GM12873 (cell line): ENCODE results near the gene DYRK1B.
A peak's percentile ranks its signal among the peaks of the same experiment; 100 is the strongest.

Experiments
- CTCF ChIP-seq: IDR thresholded peaks from 2 replicates; pipeline ENCODE4 v1.5.1; 2012; ENCODE audit warnings: low read depth, mild to moderate bottlenecking, moderate library complexity, low read length, control low read depth; ENCODE audit not compliant: insufficient read depth; ENCODE audit errors: missing control alignments

The DYRK1B gene

DNA sequence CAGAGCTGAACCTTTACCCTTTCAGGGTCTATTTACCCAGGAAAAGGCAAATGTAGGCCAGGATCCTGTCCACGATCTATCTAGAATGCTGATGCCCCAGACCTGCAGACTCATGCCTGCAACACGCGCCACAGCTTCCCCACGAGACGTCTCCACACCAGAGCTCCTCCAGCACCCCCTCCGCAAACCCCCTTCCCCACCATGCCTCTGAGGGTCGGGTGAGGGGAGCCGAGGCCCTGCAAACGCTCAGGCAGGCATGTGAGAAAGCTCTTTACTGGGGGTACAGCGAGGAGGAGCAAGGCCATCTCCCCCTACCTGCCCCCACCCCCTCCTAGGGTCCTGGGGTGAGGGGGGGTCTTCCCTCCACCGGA is 8.9 kb downstream of the DYRK1B start:
- TF ChIP-seq CTCF, result no peak

DNA sequence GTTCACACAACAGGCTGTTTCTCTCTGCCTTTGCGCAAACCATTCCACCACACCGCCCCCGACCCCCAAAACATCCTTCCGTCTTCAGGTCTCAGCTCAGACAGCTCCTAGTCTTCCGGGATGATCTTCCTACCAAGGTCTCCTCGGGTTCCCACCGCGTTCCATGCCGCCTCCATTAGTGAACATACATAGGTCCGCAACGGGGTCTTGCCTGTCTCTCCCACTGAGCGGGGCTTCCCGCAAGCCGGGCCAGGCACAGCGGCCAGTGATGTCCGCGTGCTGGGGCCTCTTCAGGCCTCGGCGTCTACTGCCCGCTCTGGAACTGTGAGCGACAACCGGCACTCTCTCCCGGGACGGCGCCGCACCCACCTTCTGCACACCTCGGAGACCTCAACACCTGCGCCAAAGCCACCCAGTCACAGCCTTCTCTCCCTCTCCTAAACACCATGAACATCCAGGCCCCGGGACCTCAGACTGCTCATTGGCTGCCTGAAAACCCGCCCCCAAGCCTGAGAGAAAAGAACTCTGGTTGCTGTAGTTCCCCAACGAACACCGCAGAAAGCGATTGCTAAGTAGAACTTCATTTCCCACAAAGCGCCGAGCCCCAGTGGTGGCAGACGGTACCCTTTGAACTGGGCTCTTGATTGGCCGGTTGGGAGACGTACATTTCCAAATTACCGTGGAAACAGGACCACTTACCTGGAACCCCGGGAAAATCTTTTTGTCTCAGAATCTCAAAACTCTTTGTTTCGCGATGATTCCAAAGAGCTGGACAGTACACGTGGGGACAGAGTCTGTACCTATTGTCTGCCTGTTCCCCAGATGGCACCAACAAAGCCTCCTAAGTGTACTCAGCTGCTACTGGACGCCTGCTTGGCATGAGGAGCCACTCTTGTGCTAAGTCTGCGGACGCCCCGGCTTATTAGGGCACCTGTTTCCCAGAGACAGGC is 9.5 kb downstream of the DYRK1B start:
- TF ChIP-seq CTCF, result peak; percentile 15

- no peak for TF ChIP-seq CTCF
Observed at GRCh38 chr19:39823686-39824085, 10.3 kb downstream of the DYRK1B start.

GRCh38 chr19:39820696-39821095 is 13.3 kb downstream of the DYRK1B start:
- TF ChIP-seq CTCF, result no peak

DNA sequence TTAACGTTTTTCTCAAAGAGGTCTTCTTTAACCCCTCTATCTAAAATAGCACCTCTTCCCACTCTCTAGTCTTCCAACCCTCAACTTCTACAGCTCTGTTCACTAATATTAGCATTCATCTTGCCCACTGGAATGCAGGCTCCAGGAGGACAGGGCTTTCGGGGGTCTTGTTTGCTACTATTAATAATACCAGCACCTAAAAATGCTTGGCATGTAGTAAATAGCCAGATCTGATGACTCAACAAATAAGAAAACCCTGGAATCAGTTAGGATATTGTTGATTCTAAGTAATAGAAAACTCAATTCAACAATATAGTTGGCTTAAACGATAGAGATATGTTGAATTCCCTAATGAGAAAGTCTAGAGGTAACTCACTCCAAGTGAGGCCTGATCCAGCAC is 14.2 kb downstream of the DYRK1B start:
- TF ChIP-seq CTCF, result no peak

- TF ChIP-seq CTCF, result no peak
Observed at GRCh38 chr19:39818626-39819097, 15.3 kb downstream of the DYRK1B start.

GRCh38 chr19:39817888-39818561 is 15.9 kb downstream of the DYRK1B start:
- no peak for TF ChIP-seq CTCF
